Suprapubic skin (tissue), 4 donors: Measurements from ENCODE around the gene AGBL1. TPM values are rescaled to one million over a fixed set of nuclear protein-coding genes. Genes with fewer than 3 reads are reported as not detected.

ENCODE experiments used
- DNase-seq, 2 donors: peaks; one replicate each; pipeline ENCODE4 v3.0.0-alpha.2; 2019; ENCODE audit warnings: low spot score in 2 of 2
- H3K27ac ChIP-seq: fragments of 200-600 bp; sonication (generic); one replicate; pipeline ENCODE4 v1.5.1; 2019
- H3K27me3 ChIP-seq: fragments of 200-600 bp; sonication (generic); one replicate; pipeline ENCODE4 v1.5.1; 2019
- H3K36me3 ChIP-seq: fragments of 200-600 bp; sonication (generic); one replicate; pipeline ENCODE4 v1.5.1; 2019
- H3K4me1 ChIP-seq: fragments of 200-600 bp; sonication (generic); one replicate; pipeline ENCODE4 v1.5.1; 2019
- H3K4me3 ChIP-seq: fragments of 200-600 bp; sonication (generic); one replicate; pipeline ENCODE4 v1.5.1; 2019; ENCODE audit warnings: mild to moderate bottlenecking
- H3K9me3 ChIP-seq: fragments of 200-600 bp; sonication (generic); one replicate; pipeline ENCODE4 v1.5.1; 2019
- CTCF ChIP-seq, 2 donors: fragments of 200-600 bp in 1 of 2; fragments of 450-650 bp in 1 of 2; sonication (generic) in 1 of 2; IDR thresholded peaks; one replicate each; pipeline ENCODE4 v1.5.1; 2016 to 2019; ENCODE audit warnings: antibody characterized with exemption in 2 of 2, mild to moderate bottlenecking in 1 of 2, moderate library complexity in 1 of 2
- EP300 ChIP-seq: sonication (generic); formaldehyde crosslinking; IDR thresholded peaks from one replicate; pipeline ENCODE4 v1.6.1; 2017; ENCODE audit warnings: antibody characterized with exemption
- POLR2A ChIP-seq, 2 donors: fragments of 450-650 bp; IDR thresholded peaks; one replicate each; pipeline ENCODE4 v1.6.1; 2017; ENCODE audit warnings: antibody characterized with exemption in 2 of 2, mild to moderate bottlenecking in 2 of 2, moderate library complexity in 2 of 2
- POLR2AphosphoS5 ChIP-seq, 3 donors: sonication (generic); formaldehyde crosslinking; IDR thresholded peaks; one replicate each; pipeline ENCODE4 v1.6.1; 2017; ENCODE audit warnings: antibody characterized with exemption in 3 of 3
- WGBS: methylation state at CpG from one replicate; pipeline ENCODE4 v1.1.5; 2018; 5-methylcytosine and 5-hydroxymethylcytosine counted together
- total RNA-seq, 4 donors: library from RNA; depleted of rRNA; stranded (reverse); fragments of >200 nt; gene quantifications; one replicate each; pipeline ENCODE4 v1.1.0, GENCODE V29; 2016

The AGBL1 gene
- total RNA-seq, 4 donors from 2014 or later, result 0.23 to 0.56 TPM; not detected in 2

GRCh38 chr15:86810329-86810728 lies 730.7 kb downstream of the AGBL1 start:
- no peaks in the 10 kb centered on the region for H3K4me1 ChIP-seq
- no peaks in the 10 kb centered on the region for H3K9me3 ChIP-seq
- no peaks in the 10 kb centered on the region for H3K27me3 ChIP-seq

GRCh38 chr15:86813892-86814291 lies 734.2 kb downstream of the AGBL1 start:
- DNase-seq, result no peak
- Histone ChIP-seq H3K27me3 (no peaks in the 10 kb centered on the region), H3K4me1 (no peaks in the 10 kb centered on the region), H3K36me3 (no peaks in the 10 kb centered on the region), H3K4me3 (no peak overlapping the region), H3K9me3 (no peaks in the 10 kb centered on the region), H3K27ac (no peak overlapping the region)
- TF ChIP-seq EP300, result no peak
- TF ChIP-seq POLR2AphosphoS5 (IDR thresholded peaks at IDR 0.05), result no peak
- TF ChIP-seq POLR2A (IDR thresholded peaks at IDR 0.05), result no peak
- no peak for TF ChIP-seq CTCF (IDR thresholded peaks at IDR 0.05)
- WGBS, result 91% methylated on average over 5 of the region's 7 CpGs

More at GRCh38 chr15:86810329-86810728, 730.7 kb downstream of the AGBL1 start:
- no peak overlapping the region for H3K27ac ChIP-seq
- no peak overlapping the region for H3K4me3 ChIP-seq
- TF ChIP-seq POLR2AphosphoS5 (IDR thresholded peaks at IDR 0.05), result no peak
- no peak for TF ChIP-seq POLR2A (IDR thresholded peaks at IDR 0.05)
- TF ChIP-seq EP300, result no peak
- TF ChIP-seq CTCF (IDR thresholded peaks at IDR 0.05), result no peak
- no peak for DNase-seq
- no peaks in the 10 kb centered on the region for H3K36me3 ChIP-seq

GRCh38 chr15:86829245-86829644 lies 749.6 kb downstream of the AGBL1 start:
- Histone ChIP-seq H3K27ac (no peak overlapping the region), H3K9me3 (no peaks in the 10 kb centered on the region), H3K36me3 (no peaks in the 10 kb centered on the region), H3K4me1 (no peaks in the 10 kb centered on the region), H3K4me3 (no peak overlapping the region), H3K27me3 (no peaks in the 10 kb centered on the region)
- TF ChIP-seq CTCF (IDR thresholded peaks at IDR 0.05), result no peak
- 45% methylated on average over 1 of the region's 1 CpG for WGBS
- no peak for DNase-seq

GRCh38 chr15:86830304-86830703 lies 750.6 kb downstream of the AGBL1 start:
- Histone ChIP-seq H3K27me3 (no peaks in the 10 kb centered on the region), H3K36me3 (no peaks in the 10 kb centered on the region), H3K4me3 (no peak overlapping the region), H3K4me1 (no peaks in the 10 kb centered on the region), H3K9me3 (no peaks in the 10 kb centered on the region), H3K27ac (no peak overlapping the region)
- DNase-seq, result no peak
- 72% methylated on average over 1 of the region's 1 CpG for WGBS
- no peak for TF ChIP-seq POLR2A (IDR thresholded peaks at IDR 0.05)
- no peak for TF ChIP-seq CTCF (IDR thresholded peaks at IDR 0.05)
- no peak for TF ChIP-seq POLR2AphosphoS5 (IDR thresholded peaks at IDR 0.05)
- TF ChIP-seq EP300, result no peak

GRCh38 chr15:86833595-86833994 lies 753.9 kb downstream of the AGBL1 start:
- no peak overlapping the region for H3K27ac ChIP-seq
- TF ChIP-seq EP300, result no peak
- TF ChIP-seq CTCF (IDR thresholded peaks at IDR 0.05), result no peak
- no peak for TF ChIP-seq POLR2A (IDR thresholded peaks at IDR 0.05)
- no peak for TF ChIP-seq POLR2AphosphoS5 (IDR thresholded peaks at IDR 0.05)
- no peak overlapping the region for H3K4me3 ChIP-seq
- no peaks in the 10 kb centered on the region for H3K4me1 ChIP-seq
- H3K36me3 ChIP-seq, result no peaks in the 10 kb centered on the region
- DNase-seq, result no peak
- H3K9me3 ChIP-seq, result no peaks in the 10 kb centered on the region
- no peaks in the 10 kb centered on the region for H3K27me3 ChIP-seq
- WGBS, result 56% methylated on average over 2 of the region's 2 CpGs
